ENCODE data around the gene SLC35E4.
"Not testable (repeated sequence)": the region's sequence is repeated elsewhere in the genome, so short reads cannot be mapped to it uniquely, and the experiment has no call there.

The SLC35E4 gene, protein sequence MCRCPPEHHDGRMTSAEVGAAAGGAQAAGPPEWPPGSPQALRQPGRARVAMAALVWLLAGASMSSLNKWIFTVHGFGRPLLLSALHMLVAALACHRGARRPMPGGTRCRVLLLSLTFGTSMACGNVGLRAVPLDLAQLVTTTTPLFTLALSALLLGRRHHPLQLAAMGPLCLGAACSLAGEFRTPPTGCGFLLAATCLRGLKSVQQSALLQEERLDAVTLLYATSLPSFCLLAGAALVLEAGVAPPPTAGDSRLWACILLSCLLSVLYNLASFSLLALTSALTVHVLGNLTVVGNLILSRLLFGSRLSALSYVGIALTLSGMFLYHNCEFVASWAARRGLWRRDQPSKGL

DNA sequence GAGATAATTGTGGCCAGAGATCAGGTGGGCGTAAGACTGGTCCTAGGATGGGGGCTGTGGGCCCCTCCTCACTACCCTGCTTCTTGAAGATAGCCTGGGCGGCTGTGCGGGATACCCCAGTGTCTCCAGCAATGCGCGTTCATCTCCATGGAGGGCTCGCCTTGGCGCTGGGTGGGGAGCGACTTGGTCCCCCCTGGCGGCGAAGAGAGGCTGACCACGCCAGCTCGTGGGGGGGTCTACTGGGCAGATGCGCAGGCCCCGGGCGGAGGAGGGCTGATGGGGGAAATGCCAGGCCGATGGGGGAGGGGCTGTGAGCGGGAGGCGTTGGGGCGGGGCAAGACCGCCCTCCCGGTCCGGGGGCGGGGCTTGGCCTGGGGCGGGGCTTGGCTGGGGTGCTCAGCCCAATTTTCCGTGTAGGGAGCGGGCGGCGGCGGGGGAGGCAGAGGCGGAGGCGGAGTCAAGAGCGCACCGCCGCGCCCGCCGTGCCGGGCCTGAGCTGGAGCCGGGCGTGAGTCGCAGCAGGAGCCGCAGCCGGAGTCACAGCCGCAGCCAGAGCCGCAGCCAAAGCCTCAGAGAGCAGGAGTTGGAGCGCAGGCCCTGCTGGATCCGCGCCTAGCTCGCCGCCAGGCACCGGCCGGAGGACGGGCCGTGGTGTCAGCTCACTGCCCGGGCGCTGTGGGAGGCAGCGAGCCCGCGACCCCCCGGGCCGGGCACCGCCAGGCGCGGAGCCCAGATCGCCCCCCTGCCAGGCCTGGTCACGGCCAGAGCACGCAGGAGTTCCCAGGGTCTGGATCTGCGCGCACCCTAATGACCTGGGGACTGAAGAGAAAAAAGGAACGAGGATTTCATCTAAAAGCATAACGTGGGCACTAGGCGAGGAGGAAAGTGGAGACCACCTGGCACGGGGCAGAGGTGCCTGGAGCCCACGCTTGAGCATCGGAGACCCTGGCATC, at the start of gene SLC35E4:
TSS of gene SLC35E4 (plus strand) at position 509 of the 953 bp plus-strand sequence. CDS start 670 bp downstream, outside the sequence.
- in situ Hi-C loops (cut with MboI; ENCODE audit: low sequenced_read_pairs), result no loop called here

DNA sequence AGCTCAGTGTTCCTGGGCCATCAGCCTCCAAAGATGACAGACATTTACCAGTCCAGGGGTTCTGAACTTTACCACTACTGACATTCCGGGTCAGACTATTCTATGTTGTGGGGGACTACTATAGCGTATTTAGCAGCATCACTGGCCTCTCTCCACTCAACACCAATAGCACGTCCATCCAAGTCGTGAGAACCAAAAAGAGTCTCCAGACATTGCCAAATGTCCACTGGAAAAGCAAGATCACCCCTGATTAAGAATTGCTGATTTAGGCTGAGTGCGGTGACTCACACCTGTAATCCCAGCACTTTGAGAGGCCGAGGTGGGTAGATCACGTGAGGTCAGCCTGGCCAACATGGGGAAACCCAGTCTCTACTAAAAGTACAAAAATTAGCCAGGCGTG, 49.2 kb upstream of the SLC35E4 start:
- in situ Hi-C loops (cut with MboI; ENCODE audit: low sequenced_read_pairs), result no loop called here

GRCh38 chr22:30591191-30591587, 44.4 kb upstream of the SLC35E4 start:
- in situ Hi-C loops (cut with MboI; ENCODE audit: low sequenced_read_pairs), result no loop called here

DNA sequence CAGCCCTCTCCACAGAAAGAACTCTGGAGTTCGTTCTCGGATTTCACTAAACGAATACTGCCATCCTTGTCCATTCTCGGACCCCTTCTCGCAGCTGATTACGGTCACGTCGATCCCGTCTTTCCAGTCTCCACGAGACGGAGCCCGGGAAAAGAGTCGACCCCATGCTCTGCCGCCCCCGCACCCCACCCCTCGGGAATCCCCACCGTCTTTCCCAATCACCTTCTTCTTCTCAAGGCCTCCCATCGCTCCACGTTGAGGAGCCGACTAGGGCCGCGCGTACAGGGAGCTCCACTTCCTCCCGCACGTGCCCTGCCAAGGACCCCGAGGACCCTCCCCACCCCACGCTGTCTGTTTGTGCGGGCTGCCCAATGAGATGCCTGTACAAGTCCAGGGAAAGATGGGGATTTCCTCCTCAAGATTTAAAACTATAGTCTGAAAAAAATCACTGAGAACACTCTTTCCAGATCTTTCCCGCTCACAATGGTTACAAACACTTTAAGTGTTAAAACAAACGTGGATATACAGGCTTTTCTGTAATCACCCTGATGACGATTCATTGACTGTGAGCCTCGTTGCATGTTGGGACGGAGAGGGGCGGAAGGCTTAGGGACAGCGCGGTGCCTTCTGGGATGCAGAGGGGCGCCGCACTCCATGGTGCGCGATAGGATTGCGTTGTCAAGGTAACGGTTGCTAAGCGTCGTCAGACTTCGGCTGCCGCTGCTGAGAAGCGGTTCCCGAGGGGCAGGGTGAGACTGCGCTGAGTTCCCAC, 43.8 kb upstream of the SLC35E4 start, which contains the start of gene PES1:
TSS of gene PES1 (minus strand) at position 323 of the 772 bp plus-strand sequence. CDS start at position 246, 77 bp downstream.
- in situ Hi-C loops (cut with MboI; ENCODE audit: low sequenced_read_pairs), result no loop called here

DNA sequence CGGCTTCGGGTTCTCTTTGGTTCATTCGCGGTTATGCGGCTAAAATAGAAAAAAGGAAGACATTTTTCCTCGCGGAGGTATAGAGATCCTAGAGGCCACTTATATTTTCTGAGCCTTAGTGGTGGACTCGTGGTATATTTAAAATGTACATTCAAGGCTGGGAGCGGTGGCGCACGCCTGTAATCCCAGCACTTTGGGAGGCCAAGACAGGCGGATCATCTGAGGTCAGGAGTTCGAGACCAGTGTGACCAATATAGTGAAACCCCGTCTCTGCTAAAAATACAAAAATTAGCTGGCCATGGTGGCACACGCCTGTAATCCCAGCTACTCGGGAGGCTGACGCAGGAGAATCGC, 43.2 kb upstream of the SLC35E4 start:
- in situ Hi-C loops (cut with MboI; ENCODE audit: low sequenced_read_pairs), result not testable (repeated sequence)

DNA sequence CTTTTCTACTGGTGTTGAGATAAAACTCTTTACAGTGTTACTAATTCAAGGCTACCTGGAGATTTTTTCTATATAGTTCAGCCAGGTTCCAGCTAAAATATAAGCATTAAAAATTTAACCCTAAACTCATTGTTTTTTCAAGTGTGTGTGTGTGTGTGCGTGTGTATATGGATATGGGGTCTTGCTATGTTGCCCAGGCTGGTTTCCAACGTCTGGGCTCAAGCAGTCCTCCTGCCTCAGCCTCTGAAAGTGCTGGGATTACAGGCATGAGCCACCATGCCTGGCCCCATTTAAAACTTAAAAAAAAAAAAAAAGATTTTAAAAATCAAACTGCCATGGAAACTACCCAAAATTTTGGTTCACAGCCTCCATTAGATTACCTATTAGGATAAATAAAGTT, 39.4 kb upstream of the SLC35E4 start:
- in situ Hi-C loops (cut with MboI; ENCODE audit: low sequenced_read_pairs), result no loop called here

GRCh38 chr22:30596886-30597285, 38.7 kb upstream of the SLC35E4 start:
- in situ Hi-C loops (cut with MboI; ENCODE audit: low sequenced_read_pairs), result no loop called here

- in situ Hi-C loops (cut with MboI; ENCODE audit: low sequenced_read_pairs), result no loop called here
Measured at GRCh38 chr22:30598986-30599385, 36.6 kb upstream of the SLC35E4 start.

GRCh38 chr22:30600921-30601320, 34.7 kb upstream of the SLC35E4 start:
- in situ Hi-C loops (cut with MboI; ENCODE audit: low sequenced_read_pairs), result loop anchor here (10.0 kb wide), 1 partner anchor 54 kb away; no protein-coding TSS in a partner anchor

DNA sequence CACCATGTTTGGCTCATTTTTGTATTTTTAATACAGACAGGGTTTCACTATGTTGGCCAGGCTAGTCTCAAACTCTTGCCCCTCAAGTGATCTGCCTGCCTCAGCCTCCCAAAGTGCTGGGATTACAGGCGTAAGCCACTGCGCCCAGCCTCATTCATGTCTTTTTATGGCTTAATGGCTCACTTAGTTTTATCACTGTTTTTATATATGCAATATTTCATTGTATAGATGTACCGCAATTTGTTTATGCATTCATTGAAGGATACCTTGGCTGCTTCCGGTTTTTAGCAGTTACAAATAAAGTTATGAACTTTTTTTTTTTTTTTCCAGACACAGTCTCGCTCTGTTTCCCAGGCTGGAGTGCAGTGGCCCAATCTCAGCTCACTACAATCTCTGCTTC, 34.1 kb upstream of the SLC35E4 start:
- in situ Hi-C loops (cut with MboI; ENCODE audit: low sequenced_read_pairs), result loop anchor here (10.0 kb wide), 1 partner anchor 53 kb away; no protein-coding TSS in a partner anchor

DNA sequence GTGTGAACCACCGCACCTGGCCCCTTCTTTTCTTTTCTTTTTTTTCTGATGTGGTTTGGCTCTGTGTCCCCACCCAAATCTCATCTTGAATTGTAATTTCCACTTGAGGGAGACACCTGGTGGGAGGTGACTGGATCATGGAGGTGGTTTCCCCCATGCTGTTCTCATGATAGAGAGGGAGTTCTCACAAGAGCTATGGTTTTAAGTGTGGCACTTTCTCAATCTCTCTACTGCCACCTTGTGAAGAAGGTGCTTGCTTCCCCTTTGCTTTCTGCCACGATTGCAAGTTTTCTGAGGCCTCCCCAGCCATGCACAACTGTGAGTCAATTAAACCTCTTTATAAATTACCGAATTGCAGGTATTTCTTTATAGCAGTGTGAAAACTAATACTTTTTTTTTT, 33.5 kb upstream of the SLC35E4 start:
- in situ Hi-C loops (cut with MboI; ENCODE audit: low sequenced_read_pairs), result loop anchor here (10.0 kb wide), 1 partner anchor 53 kb away; no protein-coding TSS in a partner anchor

DNA sequence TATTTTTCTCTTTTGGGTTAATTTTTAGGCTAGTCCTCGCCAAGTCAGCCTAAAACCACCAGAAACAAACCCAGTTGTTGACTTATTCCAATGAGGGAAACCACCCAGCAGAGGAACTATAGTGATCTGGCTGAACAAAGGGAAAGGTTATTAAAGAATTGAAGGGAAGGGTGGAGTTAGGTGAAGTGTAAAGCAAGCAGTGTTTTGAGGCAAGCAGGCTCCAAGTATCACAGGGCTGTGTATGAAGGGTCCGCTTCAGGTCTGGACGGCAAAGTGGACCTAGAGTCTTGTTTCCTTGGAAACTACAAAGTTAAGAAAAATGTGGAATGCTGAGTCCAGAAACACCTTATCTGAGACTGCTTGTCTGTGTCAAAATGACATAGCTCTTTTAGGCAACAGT, 31.8 kb upstream of the SLC35E4 start:
- in situ Hi-C loops (cut with MboI; ENCODE audit: low sequenced_read_pairs), result loop anchor here (10.0 kb wide), 1 partner anchor 51 kb away; no protein-coding TSS in a partner anchor

DNA sequence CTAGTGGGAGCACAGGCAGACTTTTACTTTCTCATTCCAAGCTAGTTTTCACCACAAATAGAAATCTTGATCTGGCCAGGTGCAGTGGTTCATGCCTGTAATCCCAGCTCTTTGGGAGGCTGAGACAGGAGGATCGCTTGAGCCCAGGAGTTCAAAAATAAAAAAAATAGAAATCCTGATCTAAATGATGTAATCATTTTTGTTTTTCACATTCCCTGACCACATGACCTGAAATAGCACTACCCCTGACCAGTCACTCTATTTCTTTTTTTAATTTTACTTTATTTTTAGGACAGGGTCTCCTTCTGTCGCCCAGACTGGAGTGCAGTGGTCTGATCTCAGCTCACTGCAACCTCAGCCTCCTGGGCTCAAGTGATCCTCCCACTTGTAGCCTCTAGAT, 30.9 kb upstream of the SLC35E4 start:
- in situ Hi-C loops (cut with MboI; ENCODE audit: low sequenced_read_pairs), result loop anchor here (10.0 kb wide), 1 partner anchor 50 kb away; no protein-coding TSS in a partner anchor

GRCh38 chr22:30605449-30606110, 30.0 kb upstream of the SLC35E4 start:
- in situ Hi-C loops (cut with MboI; ENCODE audit: low sequenced_read_pairs), result loop anchor here (10.0 kb wide), 1 partner anchor 49 kb away; no protein-coding TSS in a partner anchor

GRCh38 chr22:30606455-30607299, 28.9 kb upstream of the SLC35E4 start, which contains the start of gene TCN2:
Gene TCN2 (plus strand): TSS chr22:30607174. CDS start chr22:30607332, 158 bp downstream.
- in situ Hi-C loops (cut with MboI; ENCODE audit: low sequenced_read_pairs), result loop anchor here (10.0 kb wide), 1 partner anchor 48 kb away; no protein-coding TSS in a partner anchor

DNA sequence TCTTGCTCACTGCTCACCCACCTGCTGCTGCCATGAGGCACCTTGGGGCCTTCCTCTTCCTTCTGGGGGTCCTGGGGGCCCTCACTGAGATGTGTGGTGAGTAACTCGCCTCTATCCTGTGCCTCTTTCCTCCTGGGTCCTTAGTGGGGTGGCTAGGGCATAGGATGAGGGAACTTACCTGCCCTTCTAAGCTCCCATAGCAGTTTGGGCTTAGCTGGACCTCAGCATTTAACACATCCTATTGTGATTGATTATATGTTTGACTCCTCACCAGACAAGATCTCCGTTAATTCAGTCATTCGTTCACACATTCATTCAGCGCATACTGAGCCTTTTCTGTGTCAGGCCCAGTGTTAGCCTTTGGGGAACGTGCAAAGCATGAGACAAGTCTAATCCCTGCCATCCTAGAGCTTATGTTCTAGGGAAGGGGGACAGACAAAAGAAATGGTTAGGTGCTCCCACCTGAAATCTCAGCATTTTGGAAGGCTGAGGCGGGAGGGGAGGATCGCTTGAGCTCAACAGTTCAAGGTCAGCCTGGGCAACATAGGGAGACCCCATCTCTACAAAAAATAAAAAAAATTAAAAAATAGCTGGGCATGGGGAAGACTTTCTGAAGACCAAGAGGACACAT, 28.2 kb upstream of the SLC35E4 start:
- in situ Hi-C loops (cut with MboI; ENCODE audit: low sequenced_read_pairs), result loop anchor here (10.0 kb wide), 1 partner anchor 47 kb away; no protein-coding TSS in a partner anchor

GRCh38 chr22:30607939-30608338, 27.6 kb upstream of the SLC35E4 start:
- in situ Hi-C loops (cut with MboI; ENCODE audit: low sequenced_read_pairs), result loop anchor here (10.0 kb wide), 1 partner anchor 47 kb away; no protein-coding TSS in a partner anchor
